MCF 10A (cell line): ENCODE data around the gene SMG6. TPM values are rescaled to one million over a fixed set of nuclear protein-coding genes. Genes with fewer than 3 reads are reported as not detected.

Experiments used
- BruUV-seq: library from RNA; stranded (reverse); fragments of 400-500 nt; replicated peaks from 2 replicates; lab custom pipeline; 2021; lab: Mats Ljungman, UMichigan
- CTCF ChIA-PET: fragments of 300-600 bp; sonication (Branson Sonifier 250); formaldehyde crosslinking; extraction: SDS; loops from one replicate; lab custom pipeline; 2021; ENCODE audit warnings: antibody characterized with exemption, inconsistent platforms; lab: Yijun Ruan, JAX
- POLR2A ChIA-PET: fragments of 300-600, 350-650 bp; sonication (Branson Sonifier 250); formaldehyde crosslinking; extraction: SDS; loops from one replicate; lab custom pipeline; 2020; ENCODE audit warnings: antibody characterized with exemption, inconsistent platforms; lab: Yijun Ruan, JAX
- DNase-seq: peaks from one replicate; pipeline ENCODE4 v3.0.0-alpha.2; 2018; ENCODE audit not compliant: unreplicated experiment
- H3K27ac Mint-ChIP-seq: one replicate; pipeline ENCODE4 v1.8.0; 2022; ENCODE audit warnings: mild to moderate bottlenecking, low read depth, mixed read lengths; ENCODE audit not compliant: unreplicated experiment
- H3K27me3 Mint-ChIP-seq: one replicate; pipeline ENCODE4 v1.8.0; 2022; ENCODE audit warnings: mixed read lengths; ENCODE audit not compliant: insufficient read depth, unreplicated experiment
- H3K36me3 Mint-ChIP-seq: one replicate; pipeline ENCODE4 v1.8.0; 2022; ENCODE audit warnings: mild to moderate bottlenecking, moderate library complexity, mixed read lengths; ENCODE audit not compliant: insufficient read depth, unreplicated experiment
- H3K4me1 Mint-ChIP-seq: one replicate; pipeline ENCODE4 v1.8.0; 2022; ENCODE audit warnings: mixed read lengths; ENCODE audit not compliant: insufficient read depth, unreplicated experiment
- H3K4me3 Mint-ChIP-seq: one replicate; pipeline ENCODE4 v1.8.0; 2022; ENCODE audit warnings: mild to moderate bottlenecking, moderate library complexity, mixed read lengths; ENCODE audit not compliant: unreplicated experiment
- H3K9me3 Mint-ChIP-seq: one replicate; pipeline ENCODE4 v1.8.0; 2022; ENCODE audit warnings: mixed read lengths; ENCODE audit not compliant: unreplicated experiment
- intact Hi-C: fragments of 100-400 bp; cut with micrococcal nuclease; formaldehyde crosslinking; loops from 2 replicates; pipeline ENCODE4 v1.14.1; 2022
- total RNA-seq: library from RNA; stranded (reverse); gene quantifications from 2 replicates; pipeline ENCODE4 v1.2.3, GENCODE V29; 2022
- TF ChIP-seq, protein P1 (sequence below): fragments of 200-600 bp; IDR thresholded peaks from one replicate; pipeline ENCODE4 v1.8.0; 2022; ENCODE audit warnings: antibody characterized with exemption, mild to moderate bottlenecking; ENCODE audit not compliant: unreplicated experiment

The SMG6 gene
- total RNA-seq, 1 experiment from 2014 or later, result 17.0 TPM

DNA sequence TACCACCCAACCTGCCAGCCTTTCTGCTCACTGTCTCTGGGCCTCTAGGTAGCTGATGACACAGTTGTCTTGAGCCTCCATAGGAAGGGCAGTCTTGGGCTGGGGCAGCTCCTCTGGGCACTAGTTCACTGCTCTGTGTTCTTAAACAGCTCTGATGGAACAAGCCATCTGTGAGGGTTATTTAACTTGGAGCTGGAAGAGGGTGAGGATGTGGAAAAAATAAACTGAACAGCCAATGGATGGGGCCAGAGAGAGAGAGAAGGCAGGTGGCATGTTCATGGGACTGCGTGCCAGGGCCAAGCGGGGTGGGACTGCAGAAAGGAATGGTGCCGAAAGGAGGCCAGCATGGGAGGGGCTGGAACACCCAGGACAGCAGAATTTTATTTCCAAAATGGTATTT, 196.1 kb downstream of the SMG6 start:
- H3K9me3 Mint-ChIP-seq, result no peaks in the 10 kb centered on the region
- TF ChIP-seq, protein P1, sequence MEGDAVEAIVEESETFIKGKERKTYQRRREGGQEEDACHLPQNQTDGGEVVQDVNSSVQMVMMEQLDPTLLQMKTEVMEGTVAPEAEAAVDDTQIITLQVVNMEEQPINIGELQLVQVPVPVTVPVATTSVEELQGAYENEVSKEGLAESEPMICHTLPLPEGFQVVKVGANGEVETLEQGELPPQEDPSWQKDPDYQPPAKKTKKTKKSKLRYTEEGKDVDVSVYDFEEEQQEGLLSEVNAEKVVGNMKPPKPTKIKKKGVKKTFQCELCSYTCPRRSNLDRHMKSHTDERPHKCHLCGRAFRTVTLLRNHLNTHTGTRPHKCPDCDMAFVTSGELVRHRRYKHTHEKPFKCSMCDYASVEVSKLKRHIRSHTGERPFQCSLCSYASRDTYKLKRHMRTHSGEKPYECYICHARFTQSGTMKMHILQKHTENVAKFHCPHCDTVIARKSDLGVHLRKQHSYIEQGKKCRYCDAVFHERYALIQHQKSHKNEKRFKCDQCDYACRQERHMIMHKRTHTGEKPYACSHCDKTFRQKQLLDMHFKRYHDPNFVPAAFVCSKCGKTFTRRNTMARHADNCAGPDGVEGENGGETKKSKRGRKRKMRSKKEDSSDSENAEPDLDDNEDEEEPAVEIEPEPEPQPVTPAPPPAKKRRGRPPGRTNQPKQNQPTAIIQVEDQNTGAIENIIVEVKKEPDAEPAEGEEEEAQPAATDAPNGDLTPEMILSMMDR, result no peak
- peaks cover 11% of the 10 kb centered on the region for H3K4me1 Mint-ChIP-seq
- intact Hi-C loops, result no loop called here
- no peaks in the 10 kb centered on the region for H3K27me3 Mint-ChIP-seq
- CTCF ChIA-PET, result interaction anchor here (0.5 to 0.9 kb wide), 2 partner anchors 17 to 53 kb away, joined by 3 read pairs; no protein-coding TSS in a partner anchor
- H3K27ac Mint-ChIP-seq, result no peak overlapping the region
- H3K4me3 Mint-ChIP-seq, result no peak overlapping the region
- BruUV-seq, result no TSS peak
- peaks cover 9% of the 10 kb centered on the region for H3K36me3 Mint-ChIP-seq
- DNase-seq, result no peak
- POLR2A ChIA-PET, result interaction anchor here (0.9 kb wide), 1 partner anchor 8 kb away, joined by 3 read pairs; no protein-coding TSS in a partner anchor

DNA sequence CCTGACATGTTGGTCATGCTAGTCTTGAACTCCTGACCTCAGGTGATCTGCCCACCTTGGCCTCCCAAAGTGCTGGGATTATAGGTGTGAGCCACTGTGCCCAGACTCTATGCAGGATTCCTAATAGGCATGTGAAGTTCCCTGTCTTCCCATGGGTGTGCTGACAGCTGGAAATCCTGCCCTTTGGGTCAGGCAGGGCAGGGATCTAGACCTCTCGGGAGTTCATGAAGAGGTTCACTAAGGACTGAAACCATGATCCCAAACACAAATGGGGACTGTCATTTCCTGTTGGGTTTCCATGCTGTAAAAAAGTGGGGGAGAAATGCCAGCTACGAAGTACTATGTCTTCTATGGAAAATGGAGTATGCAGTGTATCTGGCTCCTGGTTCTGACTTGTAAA, 196.5 kb downstream of the SMG6 start:
- H3K27ac Mint-ChIP-seq, result no peak overlapping the region
- H3K27me3 Mint-ChIP-seq, result no peaks in the 10 kb centered on the region
- H3K4me1 Mint-ChIP-seq, result peaks cover 13% of the 10 kb centered on the region
- no peaks in the 10 kb centered on the region for H3K9me3 Mint-ChIP-seq
- DNase-seq, result no peak
- ChIA-PET POLR2A (no interaction called here), CTCF (interaction anchor here (0.7 to 0.9 kb wide), 2 partner anchors 17 to 644 kb away, joined by 3 read pairs; no protein-coding TSS in a partner anchor)
- no peak overlapping the region for H3K4me3 Mint-ChIP-seq
- peaks cover 11% of the 10 kb centered on the region for H3K36me3 Mint-ChIP-seq
- TF ChIP-seq, protein P1, result no peak
- BruUV-seq, result no TSS peak
- intact Hi-C loops, result no loop called here

DNA sequence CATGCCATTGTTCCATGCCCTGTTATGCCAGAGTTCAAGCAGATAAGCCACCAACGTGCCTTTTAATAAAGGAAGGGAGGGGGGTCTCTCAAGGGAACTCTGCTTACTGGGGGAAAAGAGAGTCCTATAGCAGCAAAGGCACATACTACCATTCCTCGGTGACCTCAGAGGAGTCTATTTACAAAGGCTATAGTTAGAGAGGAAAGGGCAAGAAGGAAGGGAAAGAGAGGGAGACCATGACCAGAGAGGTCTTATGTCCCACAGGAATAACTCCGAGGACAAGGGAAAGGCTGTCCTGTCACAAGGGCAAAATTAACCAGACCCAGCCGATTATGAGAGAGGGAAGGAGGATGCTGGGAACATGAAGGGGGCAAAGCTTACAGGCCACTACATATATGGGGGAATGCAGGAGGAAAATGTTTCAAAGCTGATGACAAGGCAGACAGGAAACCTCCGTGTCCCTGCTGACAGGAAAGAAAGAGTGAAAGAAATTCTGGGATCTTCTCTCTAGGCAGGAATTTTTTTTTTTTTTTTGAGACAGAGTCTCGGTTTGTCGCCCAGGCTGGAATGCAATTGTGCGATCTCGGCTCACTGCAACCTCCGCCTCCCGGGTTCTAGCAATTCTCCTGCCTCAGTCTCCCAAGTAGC, 197.2 kb downstream of the SMG6 start:
- Mint-ChIP-seq H3K4me1 (peaks cover 13% of the 10 kb centered on the region), H3K36me3 (peaks cover 11% of the 10 kb centered on the region), H3K4me3 (no peak overlapping the region), H3K9me3 (no peaks in the 10 kb centered on the region), H3K27me3 (no peaks in the 10 kb centered on the region), H3K27ac (no peak overlapping the region)
- ChIA-PET POLR2A (no interaction called here), CTCF (interaction anchor here (0.7 to 0.9 kb wide), 2 partner anchors 31 to 643 kb away, joined by 3 read pairs; no protein-coding TSS in a partner anchor)
- TF ChIP-seq, protein P1, result no peak
- intact Hi-C loops, result no loop called here
- BruUV-seq, result no TSS peak
- DNase-seq, result no peak

DNA sequence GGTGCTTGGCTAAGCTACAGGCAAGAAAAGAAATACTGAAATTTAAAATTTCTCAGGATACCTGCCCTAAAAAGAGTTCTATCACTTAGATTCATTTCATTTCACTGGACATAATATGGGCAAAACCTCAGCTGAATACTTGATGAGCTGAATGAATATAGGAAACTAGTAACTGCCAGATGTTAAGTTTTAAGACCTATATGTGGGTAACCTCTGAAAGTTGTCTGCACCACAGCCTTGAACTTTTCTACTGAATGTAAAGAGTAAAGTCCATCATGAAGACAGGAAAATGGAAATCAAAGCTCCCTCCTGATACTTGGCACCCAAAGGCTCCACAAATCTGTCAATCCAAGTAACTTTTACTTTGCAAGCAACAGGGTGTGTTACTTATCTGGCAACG, 197.9 kb downstream of the SMG6 start:
- TF ChIP-seq, protein P1, result no peak
- no peaks in the 10 kb centered on the region for H3K27me3 Mint-ChIP-seq
- peaks cover 11% of the 10 kb centered on the region for H3K36me3 Mint-ChIP-seq
- no peak overlapping the region for H3K4me3 Mint-ChIP-seq
- no peak overlapping the region for H3K27ac Mint-ChIP-seq
- peaks cover 13% of the 10 kb centered on the region for H3K4me1 Mint-ChIP-seq
- no peaks in the 10 kb centered on the region for H3K9me3 Mint-ChIP-seq
- CTCF ChIA-PET, result interaction anchor here (0.7 to 0.9 kb wide), 2 partner anchors 16 to 32 kb away, joined by 3 to 6 read pairs; no protein-coding TSS in a partner anchor
- intact Hi-C loops, result no loop called here
- BruUV-seq, result no TSS peak
- POLR2A ChIA-PET, result interaction anchor here (1.0 kb wide), 1 partner anchor 98 kb away, joined by 3 read pairs; no protein-coding TSS in a partner anchor
- no peak for DNase-seq
